Gastroesophageal sphincter (tissue), 3 donors: ENCODE results near the gene MAPK8IP3.

Experiments
- EP300 ChIP-seq: sonication (generic); formaldehyde crosslinking; IDR thresholded peaks from one replicate; pipeline ENCODE4 v1.6.1; 2017; ENCODE audit warnings: antibody characterized with exemption, mild to moderate bottlenecking
- POLR2A ChIP-seq, 2 donors: fragments of 450-650 bp; IDR thresholded peaks; one replicate each; pipeline ENCODE4 v1.6.1; 2017; ENCODE audit warnings: antibody characterized with exemption in 2 of 2, mild to moderate bottlenecking in 2 of 2, moderate library complexity in 1 of 2
- POLR2AphosphoS5 ChIP-seq: sonication (generic); formaldehyde crosslinking; IDR thresholded peaks from one replicate; pipeline ENCODE4 v1.6.1; 2017; ENCODE audit warnings: antibody characterized with exemption
- TF ChIP-seq, protein P1 (sequence below), 4 experiments: fragments of 200-600 bp in 2 of 4; fragments of 450-650 bp in 2 of 4; sonication (generic) in 1 of 4; IDR thresholded peaks; one replicate each; pipeline ENCODE4 v1.5.1; 2017 to 2019; ENCODE audit warnings: antibody characterized with exemption in 4 of 4, mild to moderate bottlenecking in 2 of 4, moderate library complexity in 2 of 4

DNA sequence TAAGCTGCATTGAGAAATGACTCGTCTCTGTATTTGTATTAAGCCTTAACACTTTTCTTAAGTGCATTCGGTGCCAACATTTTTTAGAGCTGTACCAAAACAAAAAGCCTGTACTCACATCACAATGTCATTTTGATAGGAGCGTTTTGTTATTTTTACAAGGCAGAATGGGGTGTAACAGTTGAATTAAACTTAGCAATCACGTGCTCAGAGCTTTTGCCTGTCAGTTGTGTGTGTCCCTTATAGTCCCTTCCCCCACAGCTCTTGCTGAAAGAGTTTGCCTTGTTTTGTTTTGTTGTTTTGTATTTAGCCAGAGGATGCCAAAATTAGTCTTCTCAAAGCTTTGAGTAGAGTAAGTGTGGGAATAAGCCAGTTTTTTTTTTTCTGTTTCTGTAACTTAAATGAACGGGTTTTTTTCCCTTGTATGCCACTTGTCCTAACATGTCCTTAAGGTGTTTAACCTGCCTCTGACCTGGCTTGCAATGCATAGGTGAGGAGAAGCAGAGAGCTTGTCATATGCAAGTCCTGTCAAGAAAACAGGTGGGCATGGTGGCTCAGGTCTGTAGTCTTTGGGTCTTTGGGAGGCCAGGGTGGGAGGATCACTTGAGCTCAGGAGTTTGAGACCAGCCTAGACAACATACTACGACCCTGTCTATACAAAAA, 4.6 kb upstream of the MAPK8IP3 start:
- TF ChIP-seq, protein P1, sequence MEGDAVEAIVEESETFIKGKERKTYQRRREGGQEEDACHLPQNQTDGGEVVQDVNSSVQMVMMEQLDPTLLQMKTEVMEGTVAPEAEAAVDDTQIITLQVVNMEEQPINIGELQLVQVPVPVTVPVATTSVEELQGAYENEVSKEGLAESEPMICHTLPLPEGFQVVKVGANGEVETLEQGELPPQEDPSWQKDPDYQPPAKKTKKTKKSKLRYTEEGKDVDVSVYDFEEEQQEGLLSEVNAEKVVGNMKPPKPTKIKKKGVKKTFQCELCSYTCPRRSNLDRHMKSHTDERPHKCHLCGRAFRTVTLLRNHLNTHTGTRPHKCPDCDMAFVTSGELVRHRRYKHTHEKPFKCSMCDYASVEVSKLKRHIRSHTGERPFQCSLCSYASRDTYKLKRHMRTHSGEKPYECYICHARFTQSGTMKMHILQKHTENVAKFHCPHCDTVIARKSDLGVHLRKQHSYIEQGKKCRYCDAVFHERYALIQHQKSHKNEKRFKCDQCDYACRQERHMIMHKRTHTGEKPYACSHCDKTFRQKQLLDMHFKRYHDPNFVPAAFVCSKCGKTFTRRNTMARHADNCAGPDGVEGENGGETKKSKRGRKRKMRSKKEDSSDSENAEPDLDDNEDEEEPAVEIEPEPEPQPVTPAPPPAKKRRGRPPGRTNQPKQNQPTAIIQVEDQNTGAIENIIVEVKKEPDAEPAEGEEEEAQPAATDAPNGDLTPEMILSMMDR (IDR thresholded peaks at IDR 0.05) = no peak
- TF ChIP-seq POLR2A (IDR thresholded peaks at IDR 0.05) (no peak), EP300 (no peak), POLR2AphosphoS5 (no peak)
